Epithelial cell of prostate (primary cell): Measurements from ENCODE around the gene ZBTB8OS.
"Not testable (repeated sequence)": the region's sequence is repeated elsewhere in the genome, so short reads cannot be mapped to it uniquely, and the experiment has no call there.

Experiments
- DNase-seq: peaks from one replicate; pipeline ENCODE4 v3.0.0-alpha.2; 2011; ENCODE audit warnings: low read depth, low spot score
- H3K27ac ChIP-seq: fragments of 450-650 bp; 2 replicates; pipeline ENCODE4 v1.5.1; 2017; ENCODE audit warnings: mild to moderate bottlenecking

The ZBTB8OS gene

DNA sequence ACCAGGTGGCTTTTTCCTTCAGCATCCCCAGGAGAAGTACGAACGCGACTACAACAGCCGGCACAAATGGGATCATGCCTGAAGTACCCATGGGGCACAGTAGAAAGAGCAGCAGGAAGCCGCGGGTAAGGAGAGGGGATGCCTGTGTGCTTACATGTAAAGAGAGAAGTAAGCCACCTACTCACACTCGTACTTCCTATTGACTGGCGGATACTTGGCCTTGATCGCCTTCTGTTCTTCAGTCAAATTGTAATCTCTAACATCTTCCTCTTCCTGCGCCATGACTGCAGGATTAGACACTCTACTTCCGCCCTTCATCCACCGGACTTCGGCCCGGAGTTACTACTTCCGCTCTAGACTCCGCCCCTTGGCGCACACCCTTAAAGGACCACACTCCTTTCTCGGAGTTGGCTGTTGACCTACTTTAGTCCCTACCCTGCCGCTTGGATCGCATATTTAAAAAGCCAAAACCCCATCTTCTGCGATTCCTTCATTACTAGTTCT is at the start of gene ZBTB8OS:
Gene ZBTB8OS (minus strand): TSS at position 303 of the 504 bp plus-strand sequence. CDS start 21 bp downstream, at position 282.
- peak; percentile 82 for DNase-seq
- H3K27ac ChIP-seq: peak within 1 kb of the TSS; percentile 98

DNA sequence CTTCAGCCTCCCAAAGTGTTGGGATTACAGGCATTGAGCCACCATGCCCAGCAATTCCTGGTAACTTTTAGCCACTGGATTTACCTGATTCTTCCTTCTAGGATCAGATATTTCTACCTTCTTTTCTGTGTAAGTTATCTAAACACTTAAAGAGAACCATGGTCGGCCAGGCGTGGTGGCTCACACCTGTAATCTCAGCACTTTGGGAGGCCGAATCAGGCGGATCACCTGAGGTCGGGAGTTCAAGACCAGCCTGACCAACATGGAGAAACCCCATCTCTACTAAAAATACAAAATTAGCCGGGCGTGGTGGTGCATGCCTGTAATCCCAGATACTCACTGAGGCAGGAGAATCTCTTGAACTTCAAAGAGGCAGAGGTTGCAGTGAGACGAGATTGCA is 46.6 kb upstream of the ZBTB8OS start:
- DNase-seq, H3K27ac ChIP-seq: not testable (repeated sequence)

DNA sequence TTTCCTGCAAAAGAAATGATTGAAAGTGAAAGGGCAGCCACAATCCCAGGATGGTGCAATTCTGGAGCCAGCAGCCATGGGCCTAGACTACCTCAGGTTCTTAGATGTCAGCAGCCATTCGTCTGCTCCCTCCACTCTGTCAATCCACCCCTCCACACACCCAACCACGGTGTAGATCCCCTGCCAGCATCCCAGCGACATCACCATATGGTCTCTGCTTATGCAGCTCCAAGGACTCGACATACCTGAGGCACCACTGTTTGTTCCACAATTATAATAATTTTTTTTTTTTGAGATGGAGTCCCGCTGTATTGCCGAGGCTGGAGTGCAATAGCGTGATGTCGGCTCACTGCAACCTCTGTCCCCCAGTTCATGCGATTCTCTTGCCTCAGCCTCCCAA is 45.7 kb upstream of the ZBTB8OS start:
- no peak for DNase-seq
- no peak overlapping the region for H3K27ac ChIP-seq

DNA sequence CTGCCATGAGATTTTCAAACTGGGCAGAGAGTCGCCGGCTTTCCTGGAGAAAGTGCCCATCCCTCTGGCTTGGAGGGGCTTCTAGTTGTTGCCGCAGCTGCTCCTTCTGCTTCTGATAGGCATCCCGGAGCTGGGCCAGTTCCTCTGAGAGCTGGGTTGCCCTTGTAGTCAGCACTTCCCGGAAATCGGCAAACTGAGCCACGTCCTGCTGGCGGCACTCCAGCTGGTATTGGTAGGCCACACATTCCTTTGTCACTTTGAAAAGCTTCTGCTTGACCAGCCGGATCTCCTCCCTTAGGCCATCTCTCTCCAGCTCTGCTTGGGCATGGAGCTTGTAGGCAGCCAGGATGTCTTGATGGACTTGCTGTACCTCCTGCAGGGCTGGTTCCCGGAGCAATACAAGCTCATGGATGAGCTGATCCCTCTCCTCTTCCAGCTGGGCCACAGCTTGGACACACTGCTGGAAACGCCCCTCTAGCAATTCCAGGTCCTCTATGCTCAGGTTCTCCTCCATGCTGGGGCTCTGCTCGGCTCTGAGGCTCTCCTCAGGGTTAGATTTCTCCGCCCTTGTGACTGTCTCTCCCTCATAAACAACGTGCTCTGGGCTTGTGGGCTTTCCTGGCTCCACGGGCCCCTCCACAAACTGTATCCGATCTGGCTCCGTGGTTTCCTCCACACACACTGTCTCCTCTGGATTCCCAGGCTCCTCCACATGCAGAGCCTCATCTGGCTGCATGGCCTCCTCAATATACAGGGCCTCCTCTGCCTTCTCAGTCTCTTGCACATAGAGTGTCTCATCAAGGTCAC is 45.0 kb upstream of the ZBTB8OS start:
- no peak for DNase-seq
- no peak overlapping the region for H3K27ac ChIP-seq

DNA sequence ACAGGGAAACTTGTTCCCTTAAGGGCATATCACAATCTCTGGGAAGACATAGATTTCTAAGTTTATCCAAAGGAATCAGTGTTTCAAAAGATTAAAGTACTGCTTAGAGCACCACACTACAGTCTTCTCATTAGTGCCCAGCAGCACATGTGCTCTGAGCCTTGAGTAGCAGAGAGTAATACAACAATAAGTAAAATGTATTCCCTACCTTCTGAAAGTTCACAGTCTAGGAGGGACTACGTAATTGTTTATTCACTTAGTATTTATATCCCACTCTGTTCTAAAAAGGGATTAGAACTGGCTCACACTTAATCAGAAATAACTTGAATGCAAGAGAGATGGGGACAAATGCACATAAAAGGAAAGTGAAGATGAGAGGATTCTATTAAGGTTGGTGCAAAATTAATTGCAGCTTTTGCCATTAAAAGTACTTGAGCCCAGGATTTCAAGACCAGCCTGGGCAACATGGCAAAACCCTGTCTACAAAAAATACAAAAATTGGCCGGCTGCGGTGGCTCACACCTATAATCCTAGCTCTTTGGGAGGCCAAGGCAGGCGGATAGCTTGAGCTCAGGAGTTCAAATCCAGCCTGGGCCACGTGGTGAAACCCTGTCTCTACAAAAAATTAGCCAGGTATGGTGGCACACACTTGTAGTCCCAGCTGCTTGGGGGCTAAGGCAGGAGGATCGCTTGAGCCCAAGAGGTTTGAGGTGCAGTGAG is 43.3 kb upstream of the ZBTB8OS start:
- no peak overlapping the region for H3K27ac ChIP-seq
- no peak for DNase-seq

DNA sequence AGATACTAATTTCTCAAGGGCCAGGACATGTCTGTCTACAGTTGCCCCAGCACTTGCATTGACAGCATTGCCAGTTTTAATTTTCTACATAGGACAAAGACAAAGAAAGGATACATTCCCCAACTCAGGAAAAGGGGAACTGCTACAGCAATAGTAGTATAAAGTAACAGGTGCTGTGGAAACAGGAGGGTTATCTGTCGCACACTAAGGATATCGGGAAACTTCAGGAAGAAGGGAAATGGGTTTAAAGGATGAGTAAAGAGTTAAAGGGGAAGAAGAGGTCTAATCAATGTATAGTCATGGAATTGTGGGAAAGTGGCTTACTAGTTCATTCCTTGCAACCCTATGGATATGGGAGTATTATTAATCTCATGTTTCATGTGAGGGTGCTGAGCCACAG is 36.0 kb upstream of the ZBTB8OS start:
- no peak overlapping the region for H3K27ac ChIP-seq
- DNase-seq: no peak

DNA sequence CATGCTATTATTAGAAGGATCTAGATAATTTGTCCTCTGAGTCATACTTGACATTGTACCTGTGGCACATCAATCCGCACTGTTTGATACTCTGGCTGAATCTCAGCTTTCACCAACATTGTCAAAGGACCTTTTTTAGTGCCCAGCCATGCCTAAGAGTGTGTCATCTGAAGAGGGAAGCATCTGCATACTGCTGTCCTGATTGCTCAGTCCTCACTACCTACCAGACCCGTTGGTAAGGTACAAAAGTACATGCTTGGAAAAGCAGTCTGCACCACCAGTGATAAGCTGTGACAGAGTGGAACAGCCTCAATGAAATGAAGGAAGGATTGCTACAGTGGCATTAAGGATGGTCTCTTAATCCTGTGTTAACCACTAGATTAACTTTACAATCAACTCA is 35.1 kb upstream of the ZBTB8OS start:
- DNase-seq: no peak
- H3K27ac ChIP-seq: no peak overlapping the region

DNA sequence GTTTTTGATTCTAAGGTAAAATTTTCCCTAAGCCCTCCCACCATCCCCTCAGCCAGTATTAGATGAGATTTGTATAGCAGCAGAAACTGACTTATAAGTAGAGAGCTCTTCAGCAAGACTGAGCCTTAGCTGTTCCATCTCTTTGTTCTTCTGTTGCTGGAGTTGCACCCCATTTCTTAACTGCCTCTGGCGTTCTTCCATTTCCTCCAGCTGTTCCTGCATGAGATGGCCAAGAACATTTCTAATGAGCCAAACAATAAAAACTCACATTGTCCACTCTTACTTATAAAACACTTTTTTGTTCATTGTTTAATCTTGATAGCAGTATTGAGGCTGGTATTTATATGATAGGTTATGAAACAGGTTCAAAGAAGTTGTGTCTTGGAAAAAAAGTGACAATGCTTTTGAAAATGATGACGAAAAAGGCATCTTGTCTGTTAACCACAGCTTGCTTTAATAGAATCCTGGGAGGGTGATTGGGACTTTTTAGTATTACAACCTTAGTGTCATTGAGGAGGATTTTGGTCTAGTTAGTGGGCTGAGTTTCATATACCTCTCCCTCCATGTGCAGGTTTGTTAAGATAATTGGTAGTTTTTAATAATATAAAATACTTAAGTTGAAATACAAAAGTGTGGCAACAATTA is 33.9 kb upstream of the ZBTB8OS start:
- H3K27ac ChIP-seq: no peak overlapping the region
- DNase-seq: no peak

DNA sequence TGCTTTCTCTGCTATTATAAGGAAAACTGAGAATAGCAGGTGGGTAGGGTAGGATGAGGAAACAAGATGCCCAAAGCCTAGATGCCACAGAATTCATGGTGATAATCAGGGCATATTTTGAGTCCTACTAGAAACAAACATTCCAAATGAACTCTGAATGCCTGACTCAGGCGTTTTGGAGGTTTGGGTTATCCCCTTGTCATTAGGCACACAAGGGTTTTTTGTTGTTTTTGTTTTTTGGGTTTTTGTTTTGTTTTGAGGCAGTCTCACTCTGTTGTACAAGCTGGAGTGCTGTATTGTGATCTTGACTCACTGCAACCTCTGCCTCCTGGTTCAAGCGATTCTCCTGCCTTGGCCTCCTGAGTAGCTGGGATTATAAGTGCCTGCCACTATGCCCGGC is 33.0 kb upstream of the ZBTB8OS start:
- DNase-seq: no peak
- no peak overlapping the region for H3K27ac ChIP-seq

DNA sequence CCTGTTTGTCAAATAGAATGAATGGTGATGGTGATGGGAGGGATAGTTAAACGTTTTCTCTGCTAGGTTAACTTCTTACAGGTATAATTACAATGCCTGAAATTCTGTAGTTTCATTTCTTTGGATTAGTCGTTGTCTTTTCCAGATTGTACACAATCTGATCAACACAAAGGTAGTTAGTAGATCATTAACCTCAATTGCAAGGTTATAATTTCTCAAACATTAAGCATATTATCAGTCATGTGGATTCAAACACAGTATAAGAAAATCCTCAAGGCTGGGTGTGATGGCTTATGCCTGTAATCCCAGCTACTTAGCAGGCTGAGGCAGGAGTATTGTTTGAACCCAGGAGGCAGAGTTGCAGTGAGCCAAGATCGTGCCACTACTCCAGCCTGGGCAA is 31.6 kb upstream of the ZBTB8OS start:
- DNase-seq: no peak
- H3K27ac ChIP-seq: no peak overlapping the region

DNA sequence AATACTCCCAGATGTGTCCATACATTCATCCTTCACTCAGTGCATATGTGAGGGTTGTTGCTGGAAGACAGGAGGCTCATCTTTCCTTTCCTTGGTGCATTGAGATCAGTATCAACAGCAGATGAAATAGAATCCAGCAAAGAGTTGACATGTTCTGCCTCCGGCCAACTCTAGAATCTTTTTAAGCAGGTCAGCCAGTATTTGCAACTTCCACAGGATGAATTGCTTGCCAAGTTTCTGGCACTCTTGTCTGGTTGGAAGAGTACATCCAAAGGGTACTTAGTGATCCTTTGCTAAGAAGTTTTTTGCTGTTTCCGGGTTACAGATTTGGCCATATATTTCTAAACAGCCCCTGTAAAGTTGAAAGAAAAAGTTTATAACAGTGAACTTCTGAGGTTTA is 31.2 kb upstream of the ZBTB8OS start:
- no peak overlapping the region for H3K27ac ChIP-seq
- DNase-seq: no peak

DNA sequence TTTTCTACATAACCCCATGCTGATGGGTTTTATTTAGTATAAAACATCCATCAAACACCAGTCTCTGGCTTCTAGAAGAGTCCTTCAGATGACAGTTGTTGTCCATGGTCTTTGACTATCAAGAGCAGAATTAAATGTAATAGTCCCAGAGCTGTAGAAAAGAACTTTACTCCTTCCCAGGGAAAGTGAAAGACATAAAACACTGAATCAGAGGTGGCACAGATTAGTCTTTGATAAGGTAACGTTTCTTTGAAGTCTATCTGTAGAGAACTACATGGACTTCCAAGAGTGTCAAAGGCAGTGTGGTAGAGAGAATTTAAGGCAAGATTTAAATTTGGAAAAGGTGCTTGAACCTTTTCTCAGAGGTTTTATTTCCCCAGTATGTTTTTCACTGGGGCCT is 30.3 kb upstream of the ZBTB8OS start:
- DNase-seq: no peak
- no peak overlapping the region for H3K27ac ChIP-seq

DNA sequence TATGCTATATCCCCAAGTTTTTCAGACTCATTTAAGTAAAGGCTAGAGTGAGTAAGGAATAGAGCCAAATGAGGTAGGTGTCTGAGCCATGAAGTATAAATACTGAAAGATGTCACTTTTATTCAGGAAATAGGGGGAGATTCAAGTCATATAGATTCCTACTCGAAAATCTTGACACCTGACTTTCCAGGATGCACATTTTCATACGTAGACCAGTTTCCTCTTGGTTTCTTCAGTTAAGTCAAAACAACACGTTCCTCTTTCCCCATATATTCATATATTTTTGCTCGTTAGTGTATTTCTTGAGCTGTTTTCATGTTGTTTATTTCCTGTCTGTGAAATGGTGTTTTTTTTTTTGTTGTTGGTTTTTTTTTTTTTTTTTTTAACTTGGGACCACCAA is 29.6 kb upstream of the ZBTB8OS start:
- not testable (repeated sequence) for H3K27ac ChIP-seq

DNA sequence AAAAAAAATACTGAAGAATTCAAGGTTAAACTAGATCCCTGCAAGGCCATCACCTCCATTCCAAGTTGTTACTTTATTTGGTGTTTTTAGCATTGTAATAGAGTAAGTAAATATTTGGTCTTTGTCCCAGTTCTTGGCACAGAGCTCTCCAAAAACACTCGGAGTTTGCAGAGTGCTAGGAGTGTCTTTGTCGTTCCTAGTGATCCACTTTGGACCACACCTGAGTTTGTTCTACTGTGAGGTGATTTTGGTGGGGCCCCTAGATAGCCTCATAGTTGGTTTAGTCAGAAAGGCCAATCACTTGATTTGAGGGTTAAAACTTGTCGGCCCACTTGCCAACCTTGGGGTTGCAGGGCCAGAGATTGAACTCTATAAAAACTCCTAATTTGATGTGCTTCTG is 26.6 kb upstream of the ZBTB8OS start:
- no peak for DNase-seq
- no peak overlapping the region for H3K27ac ChIP-seq

More for the DNA sequence above, 29.6 kb upstream of the ZBTB8OS start:
- not testable (repeated sequence) for DNase-seq

DNA sequence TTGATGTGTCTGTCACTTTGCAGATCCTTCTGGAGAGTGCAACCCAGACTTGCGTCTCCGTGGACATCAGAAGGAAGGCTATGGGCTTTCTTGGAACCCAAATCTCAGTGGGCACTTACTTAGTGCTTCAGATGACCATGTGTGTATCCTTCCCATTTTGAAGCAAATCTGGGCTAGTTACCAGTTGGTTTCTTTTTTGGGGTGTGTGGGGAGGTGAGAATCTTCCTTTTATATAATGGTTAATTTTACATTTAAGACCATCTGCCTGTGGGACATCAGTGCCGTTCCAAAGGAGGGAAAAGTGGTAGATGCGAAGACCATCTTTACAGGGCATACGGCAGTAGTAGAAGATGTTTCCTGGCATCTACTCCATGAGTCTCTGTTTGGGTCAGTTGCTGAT is 18.4 kb upstream of the ZBTB8OS start:
- not testable (repeated sequence) for H3K27ac ChIP-seq, DNase-seq

DNA sequence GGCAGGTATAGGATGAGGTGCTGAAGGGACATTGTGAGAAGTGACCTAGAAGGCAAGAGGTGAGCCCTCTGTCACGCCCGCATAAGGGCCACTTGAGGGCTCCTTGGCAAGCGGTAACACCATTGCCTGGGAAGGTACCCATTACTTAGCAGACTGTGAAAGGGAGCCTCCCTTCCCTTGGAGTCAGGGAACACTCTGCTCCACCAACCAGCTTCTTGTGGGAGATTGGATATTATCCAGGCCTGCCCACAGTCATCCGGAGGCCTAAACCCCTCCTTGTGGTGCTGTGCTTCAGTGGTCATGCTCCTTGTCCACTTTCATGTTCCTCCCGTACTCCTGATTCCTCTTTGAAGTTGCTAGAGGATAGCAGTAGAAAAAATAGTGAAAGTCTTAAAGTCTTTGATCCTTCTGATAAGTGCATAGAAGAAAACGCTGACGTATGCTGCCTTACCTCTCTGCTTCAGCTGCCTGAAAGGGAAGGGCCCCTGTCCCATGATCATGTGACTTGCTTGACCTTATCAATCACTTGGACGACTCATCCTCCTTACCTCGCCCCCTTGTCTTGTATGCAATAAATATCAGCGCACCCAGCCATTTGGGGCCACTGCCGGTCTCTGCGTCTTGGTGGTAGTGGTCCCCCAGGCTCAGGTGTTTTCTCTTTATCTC is 16.7 kb upstream of the ZBTB8OS start:
- no peak for DNase-seq
- H3K27ac ChIP-seq: no peak overlapping the region

DNA sequence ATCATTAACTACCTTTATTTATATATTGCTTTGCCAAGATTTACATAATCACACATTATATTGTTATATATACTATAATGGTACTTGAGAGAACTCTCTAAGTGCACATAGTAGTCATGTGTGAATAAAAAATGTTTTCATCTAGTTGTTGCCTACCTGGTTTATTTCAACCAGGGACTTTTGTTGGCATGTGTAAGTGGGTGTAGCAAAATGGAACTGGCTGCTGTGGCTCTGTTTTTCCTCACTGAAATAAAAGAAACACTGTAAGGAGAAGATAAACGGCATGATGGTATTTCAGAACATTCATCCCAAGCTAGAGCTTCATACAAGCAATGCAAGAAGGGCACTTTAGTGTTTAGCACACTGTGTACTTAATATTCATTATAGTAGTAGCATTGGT is 15.6 kb upstream of the ZBTB8OS start:
- no peak for DNase-seq
- no peak overlapping the region for H3K27ac ChIP-seq

DNA sequence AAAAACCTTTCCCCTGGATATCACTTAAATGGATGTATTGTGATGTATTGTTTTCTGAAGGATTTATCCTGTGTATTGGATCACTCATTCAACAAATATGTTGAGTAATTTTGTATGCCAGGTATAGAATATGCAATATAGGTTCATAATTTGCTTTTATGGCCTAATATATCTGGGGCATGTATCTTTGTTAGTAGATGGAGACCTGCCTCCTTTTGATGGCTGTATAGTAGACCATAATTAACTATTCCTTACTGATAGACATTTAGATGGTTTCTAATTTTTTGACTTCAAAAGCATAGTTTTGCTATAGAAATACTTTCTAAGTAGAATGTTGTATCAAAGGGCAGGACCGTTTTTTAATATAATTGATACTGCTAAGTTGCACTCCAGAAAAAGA is 9.2 kb upstream of the ZBTB8OS start:
- no peak for DNase-seq
- no peak overlapping the region for H3K27ac ChIP-seq

DNA sequence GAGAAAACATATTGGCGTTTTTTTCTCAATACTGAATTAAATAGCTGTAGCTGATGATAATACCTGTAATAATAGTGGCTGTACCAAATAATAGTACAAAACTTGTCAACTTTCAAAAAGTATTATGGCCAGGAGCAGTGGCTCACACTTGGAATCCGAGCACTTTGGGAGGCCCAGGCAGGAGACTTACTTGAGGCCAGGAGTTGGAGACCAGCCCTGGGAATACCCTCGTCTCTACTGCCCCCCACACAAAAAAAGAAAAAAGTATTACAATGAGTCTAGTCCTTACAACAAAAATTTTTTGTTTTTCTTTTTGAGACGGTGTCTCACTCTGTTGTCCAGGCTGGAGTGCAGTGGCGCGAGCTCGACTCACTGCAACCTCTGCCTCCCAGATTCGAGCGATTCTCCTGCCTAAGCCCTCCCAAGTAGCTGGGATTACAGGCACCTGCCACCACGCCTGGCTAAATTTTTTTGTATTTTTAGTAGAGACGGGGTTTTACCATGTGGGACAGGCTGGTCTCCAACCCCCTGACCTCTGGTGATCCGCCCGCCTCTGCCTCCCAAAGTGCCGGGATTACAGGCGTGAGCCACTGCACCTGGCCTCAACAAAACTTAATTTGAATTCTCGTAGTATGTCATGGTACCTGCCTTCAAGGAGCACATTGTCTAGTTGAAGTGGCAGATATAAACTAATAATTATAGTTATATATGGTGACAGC is 2.1 kb upstream of the ZBTB8OS start:
- no peak for DNase-seq
- H3K27ac ChIP-seq: no peak overlapping the region
